GM21381 (cell line): ENCODE results near the gene FAR2.
"Not testable (repeated sequence)": the region's sequence is repeated elsewhere in the genome, so short reads cannot be mapped to it uniquely, and the experiment has no call there.

Experiments
- ATAC-seq: cut with Tn5 transposase; IDR thresholded peaks from one replicate; pipeline ENCODE4 v1.9.1; 2021; ENCODE audit warnings: mild to moderate bottlenecking, moderate library complexity; ENCODE audit not compliant: unreplicated experiment

The FAR2 gene

DNA sequence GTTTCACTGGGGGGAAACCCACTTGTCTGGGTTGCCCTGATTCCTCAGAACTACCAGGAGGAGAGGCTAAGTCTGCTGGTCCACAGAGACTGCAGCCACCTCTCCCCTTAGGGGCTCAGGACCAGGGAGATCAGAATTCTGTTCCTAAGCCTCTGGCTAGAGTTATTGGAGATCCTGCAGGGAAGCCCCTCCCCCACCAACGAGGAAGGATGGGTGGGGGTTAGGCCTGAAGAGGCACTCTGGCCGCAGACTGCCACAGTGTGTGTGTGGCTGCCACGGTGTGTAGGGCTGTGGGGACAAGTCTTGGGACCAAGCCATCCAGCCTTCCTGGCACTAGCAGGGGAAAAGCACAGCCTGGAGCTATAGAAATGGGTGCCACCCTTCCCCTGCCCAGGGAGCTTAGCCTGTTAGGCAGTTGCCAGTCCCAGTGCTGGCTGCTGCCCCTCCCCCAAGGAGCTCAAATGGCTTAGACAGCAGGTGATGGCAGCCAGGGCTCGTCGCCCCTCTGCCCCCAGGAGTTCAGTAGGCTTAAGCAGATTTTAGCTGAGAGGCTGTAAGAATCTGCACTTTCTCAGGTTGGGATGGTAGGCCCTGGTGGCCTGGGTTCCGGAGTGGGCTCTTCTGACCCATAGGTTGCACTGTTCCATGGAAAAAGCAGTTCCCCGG is 124.2 kb downstream of the FAR2 start:
- no peak for ATAC-seq

DNA sequence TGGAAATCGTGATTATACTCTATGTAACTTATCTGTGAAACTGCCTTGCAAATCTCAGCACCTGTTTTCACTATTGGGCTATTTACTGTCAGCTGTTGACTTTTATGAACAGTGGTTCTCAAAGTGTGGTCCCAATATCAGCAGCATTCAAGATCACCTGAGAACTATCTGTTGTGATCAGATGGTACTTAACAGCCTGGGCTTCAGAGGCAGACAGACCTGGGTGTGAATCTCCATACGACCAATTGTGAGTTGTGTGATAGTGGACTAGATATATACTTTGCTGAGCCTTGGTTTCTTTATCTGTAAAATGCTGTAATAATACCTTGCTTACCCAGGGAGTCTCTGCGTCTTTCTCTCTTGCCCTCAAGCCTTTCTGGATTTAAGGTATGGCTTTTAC is 126.8 kb downstream of the FAR2 start:
- no peak for ATAC-seq

DNA sequence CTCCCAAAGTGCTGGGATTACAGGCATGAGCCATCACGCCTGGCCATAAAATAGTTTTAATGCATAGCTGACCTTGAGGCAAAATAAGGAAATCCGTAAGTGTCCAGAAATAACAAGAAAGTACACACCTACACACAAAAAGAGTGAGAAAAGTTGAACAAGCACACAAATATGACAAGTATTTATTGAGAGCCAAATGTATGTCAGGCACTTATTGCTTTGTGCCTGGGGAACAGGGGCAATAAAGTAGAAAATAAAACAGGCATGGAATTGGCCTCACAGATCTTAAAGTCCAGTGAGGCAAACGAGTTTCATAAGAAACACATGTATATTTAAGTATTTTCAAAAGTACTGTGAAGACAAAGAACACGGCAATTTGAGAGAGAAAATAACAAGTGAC is 128.2 kb downstream of the FAR2 start:
- ATAC-seq: no peak

DNA sequence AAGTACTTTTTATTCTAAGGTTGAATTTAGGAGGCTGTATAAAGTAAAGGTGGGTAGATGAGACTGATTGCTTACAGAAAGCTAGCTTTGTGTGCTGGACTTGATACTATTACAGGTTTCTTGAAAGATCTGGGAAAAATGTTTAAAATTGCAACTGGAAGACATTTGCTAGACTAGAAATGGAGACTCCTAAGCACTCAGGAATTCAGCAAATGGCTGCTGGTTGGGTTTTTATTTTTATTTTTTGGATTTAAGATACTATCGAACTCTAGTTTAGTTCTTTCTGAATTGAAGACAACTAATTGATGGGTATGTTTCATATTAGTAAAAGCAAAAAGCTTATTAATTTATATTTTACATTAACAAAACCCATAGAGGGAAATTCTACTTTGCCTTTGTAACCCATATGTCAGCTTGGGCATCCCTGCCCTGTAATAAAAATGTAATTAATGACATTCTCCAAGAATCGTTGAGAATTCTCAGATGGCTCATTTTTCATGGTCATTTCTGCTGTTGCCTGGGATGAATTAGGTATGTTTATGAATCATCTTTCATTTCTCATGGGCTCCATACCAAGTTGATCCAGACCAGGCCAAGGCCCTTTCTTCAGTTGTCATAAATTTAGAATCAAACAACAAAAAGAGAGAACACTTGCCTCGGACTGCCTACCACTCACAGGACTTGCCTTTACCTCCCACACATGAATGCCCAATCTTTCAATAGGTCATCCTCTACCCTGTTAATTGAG is 129.8 kb downstream of the FAR2 start:
- ATAC-seq: no peak

DNA sequence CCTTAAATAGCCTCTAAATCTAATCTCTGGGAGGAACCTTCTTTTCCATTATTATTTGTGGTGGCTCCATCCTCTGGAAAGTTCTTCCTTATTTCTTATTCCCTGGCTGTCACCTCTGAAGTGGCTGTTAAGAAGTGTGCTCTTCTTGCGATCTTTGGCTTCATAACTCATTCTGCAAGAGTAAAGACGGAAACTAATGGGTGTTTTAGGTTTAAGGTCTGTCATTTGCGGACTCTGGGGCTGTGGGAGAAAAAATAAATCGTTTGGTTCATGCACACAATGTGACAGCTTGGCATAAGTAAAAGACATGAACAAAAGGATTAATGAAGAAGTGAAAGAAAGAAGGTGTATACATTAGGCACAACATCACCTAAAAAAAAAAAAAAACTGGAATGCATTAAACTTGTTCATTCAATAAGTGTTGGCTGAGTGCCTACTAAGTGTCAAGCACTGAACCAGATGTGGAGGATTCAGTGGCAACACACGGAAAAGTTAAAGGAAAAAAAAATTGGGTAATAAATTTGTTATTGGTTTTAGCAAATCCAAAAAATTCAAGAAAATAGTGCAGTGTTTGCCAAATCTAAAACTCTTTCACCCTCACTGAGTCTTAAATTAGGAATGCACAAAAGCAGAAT is 132.4 kb downstream of the FAR2 start:
- ATAC-seq: no peak

DNA sequence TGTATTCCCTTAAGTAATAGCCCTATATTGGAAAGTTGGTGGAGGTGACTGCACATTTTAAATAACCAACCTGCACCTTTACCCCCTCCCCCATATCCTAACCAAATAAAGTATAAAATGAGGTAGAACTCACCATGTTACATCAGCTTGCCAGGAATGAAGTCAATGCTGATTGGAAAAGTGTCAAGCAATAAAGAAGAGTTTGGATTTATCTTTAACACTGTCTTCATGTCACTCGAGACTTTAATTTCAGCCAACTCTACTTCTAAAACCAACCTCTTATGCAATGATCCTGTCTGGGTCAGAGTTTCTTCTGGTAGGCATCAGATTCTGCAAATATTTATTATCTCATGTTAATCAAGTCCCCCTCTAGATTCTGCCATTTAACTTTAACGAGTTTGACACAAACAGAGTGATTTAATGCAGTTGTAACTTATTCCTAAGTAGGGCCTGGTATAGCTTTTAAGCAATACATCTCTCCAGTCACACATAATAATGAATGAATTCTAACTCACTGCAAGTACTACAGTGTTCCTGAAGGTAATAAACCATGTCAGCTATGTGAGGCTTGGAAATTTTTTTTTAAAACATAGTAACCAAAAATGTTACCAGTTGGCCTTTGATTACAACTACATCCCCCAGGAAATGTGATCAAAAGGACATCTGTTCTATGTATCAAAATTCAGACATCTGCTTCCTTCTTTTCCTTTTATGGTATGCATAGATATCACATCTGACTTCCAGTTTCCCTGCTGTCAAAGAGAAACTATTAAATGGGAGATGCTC is 133.1 kb downstream of the FAR2 start:
- no peak for ATAC-seq

DNA sequence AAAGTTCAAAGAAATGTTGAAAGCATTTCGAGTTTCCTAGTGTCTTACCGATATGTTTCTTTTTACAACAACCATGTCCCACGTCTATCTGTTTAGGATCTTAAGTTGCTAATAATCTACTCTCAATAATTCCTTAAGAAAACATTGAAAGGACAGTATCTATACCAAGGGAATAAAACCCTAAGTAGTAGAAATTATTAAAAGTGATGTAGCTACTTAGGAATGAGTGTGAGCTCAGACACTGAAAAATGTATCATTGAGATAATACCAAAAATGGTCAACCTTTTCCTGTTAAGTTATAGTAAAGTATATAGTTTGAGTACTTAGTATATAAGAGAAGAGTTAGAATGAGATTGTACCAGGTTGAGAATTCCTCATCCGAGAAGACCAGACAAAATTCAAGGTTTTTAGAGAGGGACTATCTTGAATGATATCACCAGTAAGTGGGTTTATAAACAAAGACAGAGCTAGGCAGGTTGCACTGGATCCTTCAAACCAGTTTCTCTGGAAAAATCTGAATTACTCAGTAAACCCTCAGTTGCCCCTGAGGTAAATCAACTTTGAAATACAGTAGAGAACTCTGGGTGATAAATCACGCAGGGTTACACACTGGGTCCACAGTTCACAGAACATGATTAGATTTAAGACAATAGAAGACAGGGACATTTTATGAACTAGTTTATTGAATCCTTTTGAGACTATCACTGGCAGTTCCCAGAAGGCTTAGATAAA is 135.1 kb downstream of the FAR2 start:
- no peak for ATAC-seq

DNA sequence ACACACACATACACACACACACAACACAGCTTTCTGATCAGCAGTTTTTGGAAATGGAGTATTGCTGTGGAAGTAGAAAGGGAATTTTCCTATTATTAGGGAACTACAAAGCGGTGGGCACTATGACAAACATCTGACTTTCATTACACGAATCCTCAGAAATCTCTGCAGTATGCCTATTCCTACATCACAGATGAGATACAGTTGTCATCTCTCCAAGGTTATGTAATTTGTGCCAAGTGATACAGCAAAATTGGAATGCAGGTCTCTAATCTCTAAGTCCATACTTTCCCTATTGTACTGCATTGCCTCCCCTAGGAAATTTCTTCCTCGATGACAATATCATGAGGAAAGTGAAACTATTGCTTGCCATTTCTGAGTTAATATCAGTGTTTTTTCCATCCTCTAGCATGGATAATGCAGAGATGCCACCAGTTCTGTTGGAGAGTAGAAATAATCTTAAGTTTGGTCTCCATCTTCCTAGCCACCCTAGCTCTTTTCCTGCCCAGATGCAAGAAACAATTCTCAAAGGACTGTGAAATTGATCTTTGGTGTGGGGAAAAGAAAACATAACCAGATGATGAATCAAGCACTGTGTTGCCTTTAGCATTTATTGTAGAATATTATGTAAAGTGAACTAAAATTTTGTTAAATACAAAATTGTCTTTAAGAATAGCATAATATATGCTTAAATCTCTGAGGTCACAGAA is 137.2 kb downstream of the FAR2 start:
- no peak for ATAC-seq

DNA sequence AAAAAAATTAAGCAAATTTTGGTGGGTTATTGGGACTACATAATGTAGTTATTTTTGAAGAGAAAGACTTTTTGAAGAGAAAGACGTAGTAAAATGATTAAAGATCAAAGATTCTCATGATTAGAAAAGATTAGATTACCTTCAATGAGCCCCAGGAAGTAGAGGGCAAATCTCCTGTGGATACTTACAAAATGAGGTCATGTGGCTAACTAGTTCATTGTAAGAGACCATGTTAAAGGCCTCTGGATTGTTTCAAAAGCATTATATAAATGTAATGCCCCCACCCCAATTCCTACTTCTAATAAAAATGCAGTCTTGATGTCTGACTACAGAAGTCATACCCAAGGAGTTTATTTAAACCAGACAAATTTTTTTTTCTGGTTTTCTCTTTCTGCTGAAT is 138.5 kb downstream of the FAR2 start:
- no peak for ATAC-seq

DNA sequence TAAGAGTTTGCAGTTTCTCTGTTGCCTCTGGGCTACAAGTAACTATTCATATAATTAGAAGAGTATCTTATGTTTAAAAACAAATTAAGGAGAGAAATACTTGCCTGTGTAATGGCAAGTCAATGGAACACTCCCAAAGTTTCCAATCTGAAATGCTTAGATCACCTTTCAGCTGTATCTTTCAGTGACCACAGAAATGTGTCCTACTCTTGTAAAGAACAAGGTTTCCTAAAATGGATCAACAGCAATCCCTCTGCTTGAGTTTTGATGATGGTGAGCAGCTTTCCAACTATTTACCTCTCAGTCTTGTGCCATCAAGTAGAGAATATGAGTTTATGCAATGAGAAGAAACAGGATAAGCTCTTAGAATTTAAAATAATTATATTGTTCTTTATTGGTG is 139.0 kb downstream of the FAR2 start:
- no peak for ATAC-seq

DNA sequence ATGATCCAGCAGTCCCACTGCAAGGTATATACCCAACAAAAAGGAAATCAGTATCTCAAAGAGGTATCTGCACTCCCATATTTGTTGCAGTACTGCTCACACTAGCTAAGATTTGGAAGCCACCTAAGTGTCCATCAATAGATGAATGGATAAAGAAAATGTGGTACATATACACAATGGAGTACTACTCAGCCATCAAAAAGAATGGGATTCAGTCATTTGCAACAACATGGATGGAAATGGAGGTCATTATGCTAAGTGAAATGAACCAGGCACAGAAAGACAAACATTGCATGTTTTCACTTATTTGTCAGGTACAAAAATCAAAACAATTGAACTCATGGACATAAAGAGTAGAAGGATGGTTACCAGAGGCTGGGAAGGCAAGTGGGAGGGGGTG is 141.4 kb downstream of the FAR2 start:
- not testable (repeated sequence) for ATAC-seq

DNA sequence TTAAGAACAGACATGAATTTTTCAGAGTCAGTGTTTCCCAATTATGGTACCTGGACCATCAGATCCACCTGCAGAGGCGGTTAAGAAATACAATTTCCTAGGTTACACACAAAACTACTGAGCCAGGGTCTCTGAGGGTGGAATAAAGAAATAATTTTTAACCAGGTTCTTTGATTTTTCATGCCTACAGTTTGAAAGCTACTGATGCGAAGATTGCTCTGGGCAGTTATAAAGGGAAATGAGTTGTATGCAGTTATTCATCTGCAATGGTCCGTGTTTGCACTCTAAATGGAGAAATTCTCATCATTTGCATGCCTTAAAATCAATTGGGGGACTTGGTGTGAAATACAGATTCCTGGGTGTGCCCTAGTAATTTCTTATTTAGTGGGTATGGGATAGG is 142.1 kb downstream of the FAR2 start:
- no peak for ATAC-seq

DNA sequence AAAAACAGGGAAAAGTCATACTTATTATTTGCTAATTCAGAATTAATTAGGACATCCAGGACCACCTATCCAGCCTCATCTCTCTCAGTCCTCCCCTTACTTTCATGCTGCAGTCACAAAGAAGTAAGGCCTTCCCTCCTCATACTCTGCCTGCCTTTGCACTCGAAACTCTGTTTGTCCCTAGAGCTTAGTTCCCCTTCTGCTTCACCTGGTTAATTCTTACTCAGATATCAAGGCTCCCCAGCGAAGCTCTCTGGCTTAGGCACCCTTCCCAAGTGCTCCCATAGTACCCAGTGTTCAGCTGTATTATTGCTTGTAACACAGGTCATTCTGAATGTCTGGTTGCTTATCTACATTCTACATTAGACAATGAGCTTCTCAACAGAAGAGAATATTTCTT is 150.6 kb downstream of the FAR2 start:
- ATAC-seq: no peak

DNA sequence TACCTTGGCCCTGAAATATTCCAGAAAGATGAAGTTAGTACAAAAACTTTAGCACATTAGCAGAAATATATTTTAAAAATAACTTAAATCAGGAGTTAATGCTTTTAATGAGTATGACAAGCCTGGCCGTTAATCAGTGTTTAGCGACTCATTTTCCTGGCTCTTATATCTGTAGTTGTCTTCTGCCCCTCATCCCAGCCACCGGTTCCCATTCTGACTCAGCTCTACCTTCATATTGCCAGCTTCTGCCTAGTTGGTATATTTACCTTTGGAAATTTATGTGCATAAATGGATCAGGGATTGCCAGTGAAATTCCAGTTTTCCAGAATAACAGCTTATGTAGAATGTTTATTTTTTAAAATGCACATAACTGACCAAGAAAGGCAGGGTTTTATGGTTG is 152.0 kb downstream of the FAR2 start:
- no peak for ATAC-seq

DNA sequence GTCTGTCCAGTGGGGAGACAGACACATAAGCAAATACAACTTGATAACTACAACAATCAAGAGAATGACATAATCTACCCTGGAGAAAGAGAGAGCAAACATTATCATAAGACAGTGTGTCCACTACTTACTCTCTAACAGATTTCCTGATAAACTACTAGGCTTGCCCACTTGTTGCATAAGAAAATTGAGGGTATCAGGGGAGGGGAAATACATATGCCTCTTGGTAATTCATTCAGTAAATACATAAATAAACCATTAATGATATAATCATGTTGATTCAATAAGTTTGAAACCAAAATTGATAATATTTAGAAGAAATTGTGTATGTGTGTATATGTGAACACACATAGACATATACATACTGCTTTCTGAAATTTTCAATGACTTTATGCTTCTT is 155.3 kb downstream of the FAR2 start:
- no peak for ATAC-seq

DNA sequence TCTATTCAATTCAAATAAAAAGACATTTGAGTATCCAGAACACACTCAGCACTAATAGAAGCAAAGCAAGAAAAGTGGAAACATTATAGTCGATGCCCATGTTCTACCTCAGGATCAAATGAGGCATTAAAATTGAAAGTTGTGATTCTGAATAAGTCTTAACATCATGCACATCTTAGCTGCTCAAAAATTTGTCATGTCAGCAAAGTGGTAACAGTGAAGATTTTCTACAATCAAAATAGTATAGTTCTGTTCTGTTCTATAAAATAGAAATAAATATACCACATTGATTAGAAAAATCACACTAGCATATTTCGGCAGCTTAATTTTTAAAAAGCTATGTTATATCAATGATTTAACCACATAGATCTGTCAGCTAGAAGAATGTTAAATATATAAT is 157.2 kb downstream of the FAR2 start:
- ATAC-seq: no peak

DNA sequence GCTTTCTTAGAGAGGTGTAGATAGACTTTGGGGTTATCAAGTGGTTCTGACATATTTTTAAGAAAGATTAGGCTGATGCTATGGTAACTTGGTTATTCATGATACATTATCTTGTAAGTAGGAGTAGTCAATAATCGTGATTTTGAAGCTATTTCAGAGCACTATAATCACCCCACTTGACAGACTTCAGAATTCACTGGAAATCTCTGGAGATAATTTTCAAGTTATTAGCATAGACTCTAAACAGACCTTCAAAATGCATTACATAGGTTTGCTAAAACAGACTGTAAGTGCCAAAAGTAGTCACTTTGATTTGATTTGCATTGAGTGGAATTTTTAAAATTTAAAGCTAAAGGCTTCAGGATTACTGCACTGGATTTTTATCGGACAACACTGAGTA is 157.6 kb downstream of the FAR2 start:
- ATAC-seq: no peak

DNA sequence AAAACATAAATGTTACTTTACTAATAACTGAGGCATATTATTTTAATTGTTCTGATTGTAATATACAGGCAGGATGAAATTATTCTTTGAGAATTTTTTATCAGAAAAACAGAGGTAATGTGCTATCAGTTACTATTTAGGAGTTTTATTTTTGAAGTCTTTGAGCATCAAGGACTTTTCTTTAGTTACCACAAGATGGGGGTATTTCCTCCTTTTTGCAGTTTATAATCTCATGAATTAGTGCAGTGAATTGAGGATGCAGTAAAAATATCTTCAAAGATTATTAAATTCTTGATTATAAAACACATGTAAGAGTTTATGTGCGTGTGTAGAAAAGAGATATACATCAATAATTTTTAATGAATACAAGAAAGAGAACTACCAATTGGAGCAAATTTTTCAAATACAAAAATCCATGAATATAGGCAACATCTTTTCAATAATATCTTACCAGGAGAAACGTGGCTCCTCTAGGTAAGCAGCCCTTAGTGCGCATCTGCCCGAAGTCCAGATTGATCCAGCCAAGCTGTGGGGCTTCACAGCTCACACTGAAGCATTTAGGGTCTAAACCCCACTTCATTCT is 160.3 kb downstream of the FAR2 start:
- ATAC-seq: no peak

DNA sequence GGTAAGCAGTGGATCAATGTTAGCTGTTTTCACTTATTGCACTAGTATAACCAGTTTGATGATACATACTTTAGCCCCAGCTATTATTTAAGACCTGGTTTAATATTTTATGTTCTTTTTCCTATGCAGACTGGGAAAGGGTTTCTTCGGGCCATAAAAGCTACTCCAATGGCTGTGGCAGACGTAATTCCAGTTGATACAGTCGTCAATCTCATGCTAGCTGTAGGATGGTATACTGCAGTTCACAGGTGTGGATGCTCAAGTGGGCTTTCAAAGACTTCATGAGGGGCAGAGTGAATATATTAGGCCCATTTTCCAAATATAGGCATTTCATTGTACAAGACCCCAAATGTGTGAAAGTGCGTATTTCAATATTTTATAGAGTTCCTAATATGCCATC is 161.8 kb downstream of the FAR2 start:
- ATAC-seq: no peak

DNA sequence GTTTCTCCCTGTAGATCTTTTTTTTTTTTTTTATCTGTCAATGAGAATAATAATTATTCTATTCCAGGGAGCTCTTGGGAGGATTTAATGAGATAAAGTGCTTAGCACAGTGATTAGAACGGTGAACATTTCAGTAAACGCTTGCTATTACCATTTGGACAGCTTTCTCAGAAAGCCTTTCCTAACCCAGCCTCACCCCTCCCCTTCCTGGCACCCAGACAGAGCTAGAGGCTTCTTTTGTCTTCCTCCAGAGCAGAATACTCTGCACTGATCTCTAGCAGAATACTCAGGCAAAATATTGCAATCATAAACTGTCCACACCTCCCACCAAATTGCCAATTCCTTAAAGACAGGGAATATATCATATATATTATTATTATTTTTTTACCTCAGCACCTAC is 165.3 kb downstream of the FAR2 start:
- no peak for ATAC-seq
